ENCODE data around the gene STAT3. TPM values are rescaled to one million over a fixed set of nuclear protein-coding genes. Genes with fewer than 3 reads are reported as not detected.

STAT3 gene
- polyA plus RNA-seq, 1 of the 3 experiments (the other 2 are of a cell fraction) = 35.7 TPM

DNA sequence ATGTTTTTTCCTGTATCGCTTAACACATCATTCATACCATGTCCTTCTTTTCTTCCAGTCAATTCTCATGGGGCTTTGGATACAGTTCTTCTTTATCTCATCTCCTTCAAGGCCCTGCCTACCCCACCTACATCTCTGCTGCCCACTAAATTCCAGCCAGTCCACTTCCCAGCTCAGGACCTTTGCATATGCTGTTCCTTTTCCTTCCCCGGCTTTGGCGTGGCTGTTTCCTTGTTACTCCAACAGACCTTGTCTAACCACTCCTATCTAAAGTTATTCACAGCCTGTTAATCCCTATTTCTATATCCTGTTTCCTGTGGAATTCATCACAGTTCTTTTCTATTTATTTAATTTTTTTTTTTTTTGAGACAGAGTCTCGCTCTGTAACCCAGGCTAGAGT, 6.6 kb upstream of the STAT3 start:
- Histone ChIP-seq H3K4me3 (ENCODE audit: low read depth in 2 of 2, low read length in 1 of 2) (no peak overlapping the region), H3K9me3 (no peaks in the 10 kb centered on the region), H3K27ac (ENCODE audit: low read depth in 2 of 2, low read length in 1 of 2) (no peak overlapping the region), H4K20me1 (ENCODE audit: insufficient read depth) (peaks cover 1% of the 10 kb centered on the region; the same call in 1 of the 2 replicates), H3K36me3 (replicated peaks in 1 of 2; ENCODE audit: control insufficient read depth in 1 of 2, insufficient read depth in 2 of 2, low read length in 1 of 2) (no peaks in the 10 kb centered on the region), H3K4me1 (ENCODE audit: control insufficient read depth in 1 of 2, insufficient read depth in 2 of 2, low read depth in 1 of 2, low read length in 1 of 2) (peaks cover 0 to 1% of the 10 kb centered on the region in 2 experiments; a peak in 1 of 4 replicates), H3F3A (replicated peaks; ENCODE audit: insufficient read depth) (peaks cover 22% of the 10 kb centered on the region), H3K9me2 (no peaks in the 10 kb centered on the region), H2AFZ (ENCODE audit: low read depth) (no peak overlapping the region), H3K4me2 (no peak overlapping the region), H3K27me3 (ENCODE audit: insufficient read depth) (no peaks in the 10 kb centered on the region), H3K79me2 (ENCODE audit: insufficient read depth) (peaks cover 6% of the 10 kb centered on the region; the same call in 1 of the 2 replicates), H3K9ac (no peak overlapping the region)
- DNase-seq = no peak
- CTCF ChIA-PET = interaction anchor here (1.3 to 26.0 kb wide), 2 partner anchors 11 to 76 kb away, joined by 8 to 683 read pairs; no protein-coding TSS in a partner anchor
- POLR2A ChIA-PET = no interaction called here
- TF ChIP-seq ZBTB33 (IDR thresholded peaks at IDR 0.05; ENCODE audit: borderline replicate concordance, low read depth) = no peak
- no peak for TF ChIP-seq FOXJ3 (CRISPR knock-in tag; IDR thresholded peaks at IDR 0.05)
- no peak for TF ChIP-seq GATA2 (CRISPR knock-in tag; IDR thresholded peaks at IDR 0.05)
- TF ChIP-seq, protein P1, sequence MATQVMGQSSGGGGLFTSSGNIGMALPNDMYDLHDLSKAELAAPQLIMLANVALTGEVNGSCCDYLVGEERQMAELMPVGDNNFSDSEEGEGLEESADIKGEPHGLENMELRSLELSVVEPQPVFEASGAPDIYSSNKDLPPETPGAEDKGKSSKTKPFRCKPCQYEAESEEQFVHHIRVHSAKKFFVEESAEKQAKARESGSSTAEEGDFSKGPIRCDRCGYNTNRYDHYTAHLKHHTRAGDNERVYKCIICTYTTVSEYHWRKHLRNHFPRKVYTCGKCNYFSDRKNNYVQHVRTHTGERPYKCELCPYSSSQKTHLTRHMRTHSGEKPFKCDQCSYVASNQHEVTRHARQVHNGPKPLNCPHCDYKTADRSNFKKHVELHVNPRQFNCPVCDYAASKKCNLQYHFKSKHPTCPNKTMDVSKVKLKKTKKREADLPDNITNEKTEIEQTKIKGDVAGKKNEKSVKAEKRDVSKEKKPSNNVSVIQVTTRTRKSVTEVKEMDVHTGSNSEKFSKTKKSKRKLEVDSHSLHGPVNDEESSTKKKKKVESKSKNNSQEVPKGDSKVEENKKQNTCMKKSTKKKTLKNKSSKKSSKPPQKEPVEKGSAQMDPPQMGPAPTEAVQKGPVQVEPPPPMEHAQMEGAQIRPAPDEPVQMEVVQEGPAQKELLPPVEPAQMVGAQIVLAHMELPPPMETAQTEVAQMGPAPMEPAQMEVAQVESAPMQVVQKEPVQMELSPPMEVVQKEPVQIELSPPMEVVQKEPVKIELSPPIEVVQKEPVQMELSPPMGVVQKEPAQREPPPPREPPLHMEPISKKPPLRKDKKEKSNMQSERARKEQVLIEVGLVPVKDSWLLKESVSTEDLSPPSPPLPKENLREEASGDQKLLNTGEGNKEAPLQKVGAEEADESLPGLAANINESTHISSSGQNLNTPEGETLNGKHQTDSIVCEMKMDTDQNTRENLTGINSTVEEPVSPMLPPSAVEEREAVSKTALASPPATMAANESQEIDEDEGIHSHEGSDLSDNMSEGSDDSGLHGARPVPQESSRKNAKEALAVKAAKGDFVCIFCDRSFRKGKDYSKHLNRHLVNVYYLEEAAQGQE (IDR thresholded peaks at IDR 0.05; ENCODE audit: low read depth, low read length) = no peak
- TF ChIP-seq MEF2A (IDR thresholded peaks at IDR 0.05; ENCODE audit: borderline replicate concordance, low read depth) = no peak
- TF ChIP-seq, protein P2, sequence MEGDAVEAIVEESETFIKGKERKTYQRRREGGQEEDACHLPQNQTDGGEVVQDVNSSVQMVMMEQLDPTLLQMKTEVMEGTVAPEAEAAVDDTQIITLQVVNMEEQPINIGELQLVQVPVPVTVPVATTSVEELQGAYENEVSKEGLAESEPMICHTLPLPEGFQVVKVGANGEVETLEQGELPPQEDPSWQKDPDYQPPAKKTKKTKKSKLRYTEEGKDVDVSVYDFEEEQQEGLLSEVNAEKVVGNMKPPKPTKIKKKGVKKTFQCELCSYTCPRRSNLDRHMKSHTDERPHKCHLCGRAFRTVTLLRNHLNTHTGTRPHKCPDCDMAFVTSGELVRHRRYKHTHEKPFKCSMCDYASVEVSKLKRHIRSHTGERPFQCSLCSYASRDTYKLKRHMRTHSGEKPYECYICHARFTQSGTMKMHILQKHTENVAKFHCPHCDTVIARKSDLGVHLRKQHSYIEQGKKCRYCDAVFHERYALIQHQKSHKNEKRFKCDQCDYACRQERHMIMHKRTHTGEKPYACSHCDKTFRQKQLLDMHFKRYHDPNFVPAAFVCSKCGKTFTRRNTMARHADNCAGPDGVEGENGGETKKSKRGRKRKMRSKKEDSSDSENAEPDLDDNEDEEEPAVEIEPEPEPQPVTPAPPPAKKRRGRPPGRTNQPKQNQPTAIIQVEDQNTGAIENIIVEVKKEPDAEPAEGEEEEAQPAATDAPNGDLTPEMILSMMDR (IDR thresholded peaks at IDR 0.05) = no peak
- no peak for TF ChIP-seq TAF1 (IDR thresholded peaks at IDR 0.05; ENCODE audit: borderline replicate concordance, low read depth, low read length)
- TF ChIP-seq RAD21 (IDR thresholded peaks at IDR 0.05; ENCODE audit: low read length) = no peak
- no peak for TF ChIP-seq EP300 (IDR thresholded peaks at IDR 0.05; ENCODE audit: borderline replicate concordance in 1 of 2, low read depth in 1 of 2, low read length in 1 of 2)
- WGBS (ENCODE audit: low lambda C conversion rate) = 94% methylated on average over 4 of the region's 4 CpGs
